Mesendoderm (in vitro differentiated cells): ENCODE results near the gene BAZ1B.
"Not testable (repeated sequence)": the region's sequence is repeated elsewhere in the genome, so short reads cannot be mapped to it uniquely, and the experiment has no call there.

Experiments used
- DNase-seq: peaks from one replicate; pipeline ENCODE4 v3.0.0; 2013
- H2AK5ac ChIP-seq: 2 replicates; pipeline ENCODE4 v1.6.1; 2013; ENCODE audit warnings: low read length, inconsistent platforms
- H2BK120ac ChIP-seq: 2 replicates; pipeline ENCODE4 v1.6.1; 2013; ENCODE audit warnings: low read depth, mild to moderate bottlenecking, low read length, moderate library complexity, mixed read lengths
- H2BK15ac ChIP-seq: replicated peaks from 2 replicates; pipeline ENCODE4 v1.6.1; 2013; ENCODE audit warnings: low read depth, mild to moderate bottlenecking, moderate library complexity
- H2BK5ac ChIP-seq: 2 replicates; pipeline ENCODE4 v1.6.1; 2013; ENCODE audit warnings: low read length, inconsistent platforms
- H3K18ac ChIP-seq: 2 replicates; pipeline ENCODE4 v1.6.1; 2013; ENCODE audit warnings: mild to moderate bottlenecking, low read length, mixed read lengths
- H3K23ac ChIP-seq: one replicate; pipeline ENCODE4 v1.6.1; 2013; ENCODE audit warnings: low read length
- H3K27ac ChIP-seq: 2 replicates; pipeline ENCODE4 v1.5.1; 2013; ENCODE audit warnings: low read depth, mild to moderate bottlenecking, inconsistent platforms, low read length, moderate library complexity
- H3K27me3 ChIP-seq: 2 replicates; pipeline ENCODE4 v1.6.1; 2013; ENCODE audit warnings: low read length, control low read depth, mild to moderate bottlenecking, inconsistent platforms; ENCODE audit not compliant: insufficient read depth, poor library complexity
- H3K36me3 ChIP-seq: 2 replicates; pipeline ENCODE4 v1.6.1; 2013; ENCODE audit warnings: low read length, inconsistent platforms; ENCODE audit not compliant: control insufficient read depth, insufficient read depth
- H3K4ac ChIP-seq: one replicate; pipeline ENCODE4 v1.6.1; 2013; ENCODE audit warnings: low read depth, mild to moderate bottlenecking, low read length, moderate library complexity
- H3K4me1 ChIP-seq: 2 replicates; pipeline ENCODE4 v1.6.1; 2013; ENCODE audit warnings: low read depth, low read length, inconsistent platforms; ENCODE audit not compliant: control insufficient read depth
- H3K4me2 ChIP-seq: 2 replicates; pipeline ENCODE4 v1.6.1; 2013; ENCODE audit warnings: low read length
- H3K4me3 ChIP-seq: 2 replicates; pipeline ENCODE4 v1.5.1; 2013; ENCODE audit warnings: mild to moderate bottlenecking, low read length
- H3K56ac ChIP-seq: one replicate; pipeline ENCODE4 v1.6.1; 2013; ENCODE audit warnings: low read length
- H3K79me1 ChIP-seq: 2 replicates; pipeline ENCODE4 v1.6.1; 2013; ENCODE audit warnings: low read length, inconsistent platforms
- H3K79me2 ChIP-seq: 2 replicates; pipeline ENCODE4 v1.6.1; 2013; ENCODE audit warnings: mild to moderate bottlenecking, low read length; ENCODE audit not compliant: control insufficient read depth, insufficient read depth
- H3K9ac ChIP-seq: 2 replicates; pipeline ENCODE4 v1.6.1; 2013; ENCODE audit warnings: low read length, inconsistent platforms
- H4K5ac ChIP-seq: one replicate; pipeline ENCODE4 v1.6.1; 2013; ENCODE audit warnings: low read length
- H4K8ac ChIP-seq: one replicate; pipeline ENCODE4 v1.6.1; 2013; ENCODE audit warnings: low read depth, mild to moderate bottlenecking, control low read depth, low read length, moderate library complexity
- WGBS: extraction: QIAGEN DNeasy Blood & Tissue Kit; methylation state at CpG from one replicate; pipeline ENCODE4 v1.1.7; 2013; ENCODE audit warnings: low lambda C conversion rate, missing lambda C conversion rate; ENCODE audit not compliant: insufficient coverage; ENCODE audit errors: extremely low coverage; 5-methylcytosine and 5-hydroxymethylcytosine counted together

BAZ1B gene

DNA sequence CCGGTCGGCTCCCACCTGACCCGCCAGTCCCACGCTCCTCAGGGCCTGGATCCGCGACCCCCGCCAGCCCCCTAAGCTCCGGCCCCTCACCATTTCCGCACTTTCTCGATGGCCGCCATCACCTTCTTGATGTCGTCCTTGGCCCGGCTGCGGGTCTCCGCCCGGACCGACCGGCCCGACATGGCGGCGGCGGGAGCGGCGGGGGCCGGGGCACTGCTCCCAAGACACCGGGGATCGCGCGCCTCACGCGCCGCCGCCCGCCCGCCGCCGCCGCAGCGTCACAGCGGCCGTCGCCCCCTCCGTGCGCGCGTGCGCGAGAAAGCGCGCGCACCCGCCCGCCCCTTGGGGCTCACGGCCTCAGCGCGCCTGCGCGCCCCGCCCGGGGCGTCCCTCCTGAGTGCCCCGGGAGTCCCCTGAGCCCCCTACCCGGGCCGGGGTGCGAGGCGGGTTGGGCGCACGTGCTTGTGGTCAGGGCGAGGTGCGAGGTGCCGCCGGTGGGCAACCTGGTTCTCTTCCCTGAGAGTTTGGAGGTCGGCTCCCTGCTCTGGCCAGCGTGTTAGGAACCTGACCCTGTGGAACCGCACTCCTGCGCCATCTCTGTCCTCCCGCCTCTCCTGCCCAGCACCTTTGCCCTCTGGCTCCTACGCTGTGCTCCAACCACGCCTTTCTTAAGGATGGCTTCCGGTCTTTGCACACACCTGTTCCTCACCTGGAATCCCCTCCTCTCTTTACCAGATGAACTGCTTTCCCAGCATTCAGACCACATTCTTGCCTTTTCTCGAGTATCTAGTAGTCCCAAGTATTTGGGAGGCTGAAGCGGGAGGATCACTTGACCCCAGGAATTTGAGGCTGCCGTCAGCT is 35.5 kb upstream of the BAZ1B start, which contains the start of gene BCL7B:
BCL7B (minus strand) TSS at position 294 of the 861 bp plus-strand sequence; CDS start at position 182, 112 bp downstream.
- no peak within 1 kb of the TSS for H2AK5ac ChIP-seq
- no peaks in the 10 kb centered on the region for H3K36me3 ChIP-seq
- H2BK15ac ChIP-seq = no peak within 1 kb of the TSS
- no peaks in the 10 kb centered on the region for H3K4me1 ChIP-seq
- peaks cover 12% of the 10 kb centered on the region for H3K79me1 ChIP-seq
- H3K27me3 ChIP-seq = no peaks in the 10 kb centered on the region
- no peak within 1 kb of the TSS for H3K23ac ChIP-seq
- peaks cover 22% of the 10 kb centered on the region for H3K79me2 ChIP-seq
- peak; percentile 79 for DNase-seq
- H3K4me2 ChIP-seq = peak within 1 kb of the TSS; percentile 86
- no peak within 1 kb of the TSS for H4K5ac ChIP-seq
- H3K4ac ChIP-seq = peak within 1 kb of the TSS; percentile 95
- no peak within 1 kb of the TSS for H2BK5ac ChIP-seq
- H3K18ac ChIP-seq = peak within 1 kb of the TSS; percentile 97
- H2BK120ac ChIP-seq = no peak within 1 kb of the TSS
- no CpG with 5 or more reads among the region's 83 CpGs for WGBS
- peak within 1 kb of the TSS; percentile 99 for H4K8ac ChIP-seq
- peak within 1 kb of the TSS; percentile 72 for H3K4me3 ChIP-seq
- H3K56ac ChIP-seq = peak within 1 kb of the TSS; percentile 99
- H3K27ac ChIP-seq = peak within 1 kb of the TSS; percentile 99
- peak within 1 kb of the TSS; percentile 98 for H3K9ac ChIP-seq

DNA sequence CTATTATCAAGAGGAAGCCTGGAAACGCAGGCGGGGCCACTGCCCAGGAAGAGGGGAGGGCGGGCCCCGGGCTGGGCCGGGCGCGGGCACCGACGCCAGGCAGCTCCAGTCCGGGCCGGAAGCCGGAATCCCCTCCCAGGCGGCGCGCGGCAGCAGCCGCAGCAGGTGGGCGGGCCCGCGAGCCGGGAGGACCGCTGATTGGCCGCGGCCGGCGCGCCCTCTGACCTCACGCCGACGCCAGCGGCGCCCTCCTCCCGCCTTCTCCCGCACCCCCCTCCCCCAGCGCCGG is 35.0 kb upstream of the BAZ1B start:
- Histone ChIP-seq H2BK120ac (no peak overlapping the region), H3K79me2 (peaks cover 22% of the 10 kb centered on the region), H3K4me1 (no peaks in the 10 kb centered on the region), H3K56ac (peak overlapping the region; percentile 99), H3K27me3 (no peaks in the 10 kb centered on the region), H3K9ac (peak overlapping the region; percentile 98), H2BK5ac (no peak overlapping the region), H3K18ac (peak overlapping the region; percentile 97), H4K8ac (peak overlapping the region; percentile 99), H2AK5ac (no peak overlapping the region), H3K4me3 (peak overlapping the region; percentile 42), H3K36me3 (peaks cover 2% of the 10 kb centered on the region), H2BK15ac (no peak overlapping the region), H3K4ac (peak overlapping the region; percentile 95), H3K4me2 (peak overlapping the region; percentile 86), H3K27ac (peak overlapping the region; percentile 99), H3K79me1 (peaks cover 12% of the 10 kb centered on the region), H4K5ac (no peak overlapping the region), H3K23ac (no peak overlapping the region)
- WGBS = no CpG with 5 or more reads among the region's 36 CpGs
- peak; percentile 97 for DNase-seq

DNA sequence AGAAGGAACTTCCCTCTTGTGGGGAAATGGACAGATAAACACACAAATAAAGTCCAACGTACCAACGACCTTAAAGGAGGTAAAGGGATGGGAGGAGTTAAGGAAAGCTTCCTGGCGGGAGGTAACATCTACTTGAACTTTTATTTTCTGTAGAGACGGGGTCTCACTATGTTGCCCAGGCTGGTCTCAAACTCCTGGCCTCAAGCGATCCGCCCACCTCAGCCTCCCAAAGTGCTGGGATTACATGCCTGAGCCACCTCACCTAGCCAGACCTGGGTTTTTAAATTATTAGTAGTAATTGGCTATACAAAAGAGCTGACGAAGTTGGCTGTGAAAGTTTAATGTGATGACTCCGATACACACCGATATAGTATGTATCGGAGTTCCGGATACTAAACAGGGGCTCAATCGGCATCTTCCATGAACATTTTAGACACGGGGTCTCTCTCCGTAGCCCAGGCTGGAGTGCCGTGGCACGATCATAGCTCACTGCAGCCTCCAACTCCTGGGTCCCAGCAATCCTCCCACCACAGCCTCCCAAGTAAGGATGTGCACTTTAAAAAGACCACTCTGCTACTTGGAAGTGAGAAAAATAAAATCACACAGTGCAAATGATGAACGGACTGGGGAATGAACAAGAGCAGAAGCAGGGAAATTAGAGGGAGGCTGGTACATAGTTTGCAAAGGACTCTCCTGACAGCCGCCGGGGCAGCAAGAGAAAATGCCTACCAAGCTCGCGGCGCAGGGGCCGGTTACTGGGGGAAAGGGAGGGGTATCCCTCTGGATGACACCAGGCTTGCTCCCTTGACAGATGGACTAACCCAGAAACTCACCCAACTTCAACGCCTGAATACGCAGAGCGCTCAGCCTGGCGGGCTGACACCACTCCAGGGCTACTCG is 34.4 kb upstream of the BAZ1B start:
- H2BK15ac ChIP-seq = no peak overlapping the region
- peak overlapping the region; percentile 89 for H3K56ac ChIP-seq
- H3K79me1 ChIP-seq = peaks cover 12% of the 10 kb centered on the region
- H3K27ac ChIP-seq = peak overlapping the region; percentile 34
- peak overlapping the region; percentile 86 for H3K4me2 ChIP-seq
- H3K23ac ChIP-seq = no peak overlapping the region
- no peaks in the 10 kb centered on the region for H3K4me1 ChIP-seq
- no peak overlapping the region for H2BK120ac ChIP-seq
- H3K36me3 ChIP-seq = peaks cover 3% of the 10 kb centered on the region
- peak overlapping the region; percentile 73 for H3K9ac ChIP-seq
- H3K27me3 ChIP-seq = no peaks in the 10 kb centered on the region
- peak overlapping the region; percentile 42 for H3K4me3 ChIP-seq
- WGBS = no CpG with 5 or more reads among the region's 28 CpGs
- no peak overlapping the region for H3K18ac ChIP-seq
- no peak overlapping the region for H2BK5ac ChIP-seq
- no peak overlapping the region for H4K5ac ChIP-seq
- H3K4ac ChIP-seq = no peak overlapping the region
- no peak for DNase-seq
- no peak overlapping the region for H4K8ac ChIP-seq
- H3K79me2 ChIP-seq = peaks cover 22% of the 10 kb centered on the region
- H2AK5ac ChIP-seq = no peak overlapping the region

DNA sequence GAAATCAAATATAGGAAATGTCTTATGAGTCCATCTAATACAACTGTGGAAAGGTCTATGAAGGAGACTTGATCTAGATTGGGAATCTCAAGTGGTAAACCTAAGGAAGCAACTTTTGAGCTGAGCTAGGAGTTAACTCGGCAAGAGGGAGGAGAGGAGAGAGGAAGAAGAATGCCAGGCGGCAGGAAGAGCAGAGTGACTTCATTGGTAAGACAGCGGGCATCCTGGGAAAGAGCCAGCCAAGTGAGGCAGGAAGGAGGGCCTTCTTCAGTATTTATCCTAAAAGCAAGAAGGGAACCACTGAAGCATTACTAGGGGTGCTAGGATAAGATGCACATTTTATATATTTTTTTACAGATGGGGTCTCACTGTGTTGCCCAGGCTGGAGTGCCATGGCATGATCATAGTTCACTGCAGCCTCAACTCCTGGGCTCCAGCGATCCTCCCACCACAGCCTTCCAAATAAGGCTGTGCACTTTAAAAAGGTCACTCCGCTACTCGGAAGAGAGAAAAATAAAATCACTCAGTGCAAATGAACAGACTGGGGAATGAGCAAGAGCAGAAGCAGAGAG is 33.4 kb upstream of the BAZ1B start:
- Histone ChIP-seq H3K56ac (no peak overlapping the region), H3K4me1 (no peaks in the 10 kb centered on the region), H3K79me1 (peaks cover 12% of the 10 kb centered on the region), H2BK15ac (no peak overlapping the region), H3K4me2 (no peak overlapping the region), H4K5ac (no peak overlapping the region), H3K4me3 (no peak overlapping the region), H2AK5ac (no peak overlapping the region), H2BK120ac (no peak overlapping the region), H3K27me3 (no peaks in the 10 kb centered on the region), H2BK5ac (no peak overlapping the region), H3K9ac (no peak overlapping the region), H3K18ac (no peak overlapping the region), H4K8ac (no peak overlapping the region), H3K4ac (no peak overlapping the region), H3K23ac (no peak overlapping the region), H3K36me3 (peaks cover 3% of the 10 kb centered on the region), H3K79me2 (peaks cover 22% of the 10 kb centered on the region), H3K27ac (no peak overlapping the region)
- DNase-seq = no peak
- no CpG with 5 or more reads among the region's 6 CpGs for WGBS

DNA sequence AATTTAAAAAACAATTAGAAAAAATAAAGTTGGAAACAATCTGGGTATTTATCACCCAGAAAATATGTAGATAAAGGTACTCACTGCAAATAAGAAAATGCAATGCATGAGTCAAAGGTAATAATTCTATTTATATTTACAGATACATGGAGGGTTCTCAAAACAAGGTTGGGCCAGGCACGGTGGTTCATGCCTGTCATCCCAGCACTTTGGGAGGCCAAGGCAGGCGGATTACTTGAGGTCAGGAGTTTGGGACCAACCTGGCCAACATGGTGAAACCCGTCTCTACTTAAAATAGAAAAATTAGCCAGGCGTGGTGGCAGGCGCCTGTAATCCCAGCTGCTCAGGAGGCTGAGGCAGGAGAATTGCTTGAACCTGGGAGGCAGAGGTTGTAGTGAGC is 28.0 kb upstream of the BAZ1B start:
- H2AK5ac ChIP-seq, H3K27me3 ChIP-seq, H2BK120ac ChIP-seq, H3K4me1 ChIP-seq, H2BK5ac ChIP-seq, H2BK15ac ChIP-seq, H3K4me3 ChIP-seq, H3K23ac ChIP-seq, H4K5ac ChIP-seq, H3K9ac ChIP-seq, H3K79me2 ChIP-seq, H3K56ac ChIP-seq, DNase-seq, H4K8ac ChIP-seq, H3K36me3 ChIP-seq, H3K4me2 ChIP-seq, H3K27ac ChIP-seq, H3K18ac ChIP-seq, H3K79me1 ChIP-seq, H3K4ac ChIP-seq: not testable (repeated sequence)
- no CpG with 5 or more reads among the region's 5 CpGs for WGBS
